MM.1S (cell line): ENCODE results near the gene ABL2.

ENCODE experiments used
- DNase-seq: peaks from one replicate; pipeline ENCODE4 v3.0.0-alpha.2; 2015
- H2AFZ ChIP-seq: fragments of 300-600 bp; sonication (generic); 2 replicates; pipeline ENCODE4 v1.6.0; 2016; ENCODE audit warnings: antibody characterized with exemption, low read length
- H3F3A ChIP-seq: fragments of 300-600 bp; sonication (generic); 2 replicates; pipeline ENCODE4 v1.6.1; 2016; ENCODE audit warnings: mild to moderate bottlenecking, antibody characterized with exemption, low read length, moderate library complexity, mixed read lengths; ENCODE audit not compliant: insufficient read depth
- H3K27ac ChIP-seq: fragments of 300-600 bp; sonication (generic); 2 replicates; pipeline ENCODE4 v1.5.1; 2016; ENCODE audit warnings: mild to moderate bottlenecking, low read length
- H3K27me3 ChIP-seq: fragments of 300-600 bp; sonication (generic); replicated peaks from 2 replicates; pipeline ENCODE4 v1.6.0; 2016; ENCODE audit warnings: low read length; ENCODE audit not compliant: insufficient read depth
- H3K36me3 ChIP-seq: fragments of 300-600 bp; sonication (generic); replicated peaks from 2 replicates; pipeline ENCODE4 v1.6.1; 2016; ENCODE audit warnings: mild to moderate bottlenecking, low read length, mixed read lengths; ENCODE audit not compliant: insufficient read depth
- H3K4me1 ChIP-seq: fragments of 300-600 bp; sonication (generic); 2 replicates; pipeline ENCODE4 v1.6.1; 2016; ENCODE audit warnings: low read length, mixed read lengths
- H3K4me2 ChIP-seq: fragments of 300-600 bp; sonication (generic); 2 replicates; pipeline ENCODE4 v1.6.0; 2016; ENCODE audit warnings: low read depth, low read length
- H3K4me3 ChIP-seq: fragments of 300-600 bp; sonication (generic); 2 replicates; pipeline ENCODE4 v1.5.1; 2016; ENCODE audit warnings: low read length, mixed read lengths
- H3K79me2 ChIP-seq: fragments of 300-600 bp; sonication (generic); 2 replicates; pipeline ENCODE4 v1.6.1; 2016; ENCODE audit warnings: mixed run types, low read length, mixed read lengths
- H3K9ac ChIP-seq: fragments of 300-600 bp; sonication (generic); 2 replicates; pipeline ENCODE4 v1.6.1; 2016; ENCODE audit warnings: low read length, mixed read lengths
- H3K9me2 ChIP-seq: fragments of 300-600 bp; sonication (generic); replicated peaks from 2 replicates; pipeline ENCODE4 v1.6.1; 2016; ENCODE audit warnings: mild to moderate bottlenecking, low read length, mixed read lengths; ENCODE audit not compliant: insufficient read depth
- H3K9me3 ChIP-seq: fragments of 300-600 bp; sonication (generic); replicated peaks from 2 replicates; pipeline ENCODE4 v1.6.1; 2016; ENCODE audit warnings: mild to moderate bottlenecking, low read length, mixed read lengths; ENCODE audit not compliant: insufficient read depth
- H4K20me1 ChIP-seq: fragments of 300-600 bp; sonication (generic); 2 replicates; pipeline ENCODE4 v1.6.1; 2016; ENCODE audit warnings: mild to moderate bottlenecking, low read length, moderate library complexity, mixed read lengths; ENCODE audit not compliant: insufficient read depth
- EZH2 ChIP-seq: fragments of 300-600 bp; sonication (generic); optimal IDR thresholded peaks from 2 replicates; pipeline ENCODE3; 2017; ENCODE audit warnings: low read depth, mild to moderate bottlenecking, antibody characterized with exemption, low read length, mixed read lengths
- EZH2phosphoT487 ChIP-seq: fragments of 300-600 bp; sonication (generic); IDR thresholded peaks from 2 replicates; pipeline ENCODE4 v1.6.1; 2018; ENCODE audit warnings: antibody characterized with exemption, low read length
- TF ChIP-seq, protein P1 (sequence below): fragments of 300-600 bp; sonication (generic); IDR thresholded peaks from 2 replicates; pipeline ENCODE4 v1.5.1; 2016; ENCODE audit warnings: antibody characterized with exemption, low read length, mixed read lengths

Gene ABL2

GRCh38 chr1:179153217-179153616 is 76.3 kb downstream of the ABL2 start:
- no peak for DNase-seq
- H4K20me1 ChIP-seq = no peaks in the 10 kb centered on the region
- H3K9ac ChIP-seq = no peak overlapping the region
- peaks cover 58% of the 10 kb centered on the region for H3K79me2 ChIP-seq
- H3K27ac ChIP-seq = no peak overlapping the region
- no peaks in the 10 kb centered on the region for H3K27me3 ChIP-seq
- no peaks in the 10 kb centered on the region for H3K36me3 ChIP-seq
- H3F3A ChIP-seq = 0 out of 2 replicates have a peak, but pooled peaks cover 5% of the 10 kb centered on the region
- no peak overlapping the region for H2AFZ ChIP-seq
- TF ChIP-seq EZH2phosphoT487 = no peak
- H3K4me1 ChIP-seq = peaks cover 19% of the 10 kb centered on the region
- H3K4me3 ChIP-seq = no peak overlapping the region
- no peak overlapping the region for H3K4me2 ChIP-seq
- no peaks in the 10 kb centered on the region for H3K9me3 ChIP-seq
- no peaks in the 10 kb centered on the region for H3K9me2 ChIP-seq

GRCh38 chr1:179151908-179152682 is 77.4 kb downstream of the ABL2 start:
- Histone ChIP-seq H3K4me1 (peaks cover 19% of the 10 kb centered on the region), H3K27me3 (no peaks in the 10 kb centered on the region), H4K20me1 (no peaks in the 10 kb centered on the region), H3K9me3 (no peaks in the 10 kb centered on the region), H2AFZ (no peak overlapping the region), H3K4me2 (peak overlapping the region; percentile 6), H3F3A (0 out of 2 replicates have a peak, but pooled peaks cover 5% of the 10 kb centered on the region), H3K27ac (peak overlapping the region; percentile 2; the same call in 1 of the 2 replicates), H3K79me2 (peaks cover 52% of the 10 kb centered on the region), H3K9ac (no peak overlapping the region), H3K4me3 (no peak overlapping the region), H3K36me3 (no peaks in the 10 kb centered on the region), H3K9me2 (no peaks in the 10 kb centered on the region)
- no peak for TF ChIP-seq EZH2phosphoT487
- DNase-seq = peak; percentile 49

GRCh38 chr1:179146911-179147310 is 82.6 kb downstream of the ABL2 start:
- H3K9me3 ChIP-seq = no peaks in the 10 kb centered on the region
- H3K4me3 ChIP-seq = no peak overlapping the region
- H2AFZ ChIP-seq = no peak overlapping the region
- H3K9me2 ChIP-seq = no peaks in the 10 kb centered on the region
- no peak overlapping the region for H3K27ac ChIP-seq
- no peaks in the 10 kb centered on the region for H3F3A ChIP-seq
- H3K79me2 ChIP-seq = peaks cover 24% of the 10 kb centered on the region
- no peaks in the 10 kb centered on the region; the same call in 1 of the 2 replicates for H4K20me1 ChIP-seq
- no peaks in the 10 kb centered on the region for H3K36me3 ChIP-seq
- no peak overlapping the region for H3K9ac ChIP-seq
- no peak overlapping the region for H3K4me2 ChIP-seq
- DNase-seq = no peak
- peaks cover 3% of the 10 kb centered on the region for H3K4me1 ChIP-seq
- TF ChIP-seq, protein P1, sequence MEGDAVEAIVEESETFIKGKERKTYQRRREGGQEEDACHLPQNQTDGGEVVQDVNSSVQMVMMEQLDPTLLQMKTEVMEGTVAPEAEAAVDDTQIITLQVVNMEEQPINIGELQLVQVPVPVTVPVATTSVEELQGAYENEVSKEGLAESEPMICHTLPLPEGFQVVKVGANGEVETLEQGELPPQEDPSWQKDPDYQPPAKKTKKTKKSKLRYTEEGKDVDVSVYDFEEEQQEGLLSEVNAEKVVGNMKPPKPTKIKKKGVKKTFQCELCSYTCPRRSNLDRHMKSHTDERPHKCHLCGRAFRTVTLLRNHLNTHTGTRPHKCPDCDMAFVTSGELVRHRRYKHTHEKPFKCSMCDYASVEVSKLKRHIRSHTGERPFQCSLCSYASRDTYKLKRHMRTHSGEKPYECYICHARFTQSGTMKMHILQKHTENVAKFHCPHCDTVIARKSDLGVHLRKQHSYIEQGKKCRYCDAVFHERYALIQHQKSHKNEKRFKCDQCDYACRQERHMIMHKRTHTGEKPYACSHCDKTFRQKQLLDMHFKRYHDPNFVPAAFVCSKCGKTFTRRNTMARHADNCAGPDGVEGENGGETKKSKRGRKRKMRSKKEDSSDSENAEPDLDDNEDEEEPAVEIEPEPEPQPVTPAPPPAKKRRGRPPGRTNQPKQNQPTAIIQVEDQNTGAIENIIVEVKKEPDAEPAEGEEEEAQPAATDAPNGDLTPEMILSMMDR = no peak
- TF ChIP-seq EZH2 (no peak), EZH2phosphoT487 (no peak)
- no peaks in the 10 kb centered on the region for H3K27me3 ChIP-seq

DNA sequence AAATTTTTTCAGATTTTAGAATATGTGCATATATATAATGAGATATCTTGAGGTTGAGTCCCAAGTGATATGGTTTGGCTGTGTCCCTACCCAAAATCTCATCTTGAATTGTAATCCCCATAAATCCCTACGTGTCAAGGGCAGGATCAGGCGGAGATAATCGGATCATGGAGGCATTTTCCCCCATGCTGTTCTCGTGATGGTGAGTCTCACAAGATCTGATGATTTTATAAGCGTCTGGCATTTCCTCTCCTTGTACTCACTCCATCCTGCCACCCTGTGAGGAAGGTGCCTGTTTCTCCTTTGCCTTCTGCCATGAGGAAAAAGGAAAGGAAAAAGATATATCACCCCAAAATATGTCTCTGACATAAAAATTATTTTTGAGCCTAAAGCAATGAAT is 83.0 kb downstream of the ABL2 start:
- no peak for DNase-seq
- no peak overlapping the region for H3K27ac ChIP-seq

More for the DNA sequence above, 83.0 kb downstream of the ABL2 start:
- Histone ChIP-seq H3K9ac (no peak overlapping the region), H3K4me2 (no peak overlapping the region), H3K9me2 (no peaks in the 10 kb centered on the region), H3K4me1 (no peaks in the 10 kb centered on the region), H3K36me3 (no peaks in the 10 kb centered on the region), H3K4me3 (no peak overlapping the region), H3K9me3 (no peaks in the 10 kb centered on the region), H2AFZ (no peak overlapping the region), H3K27me3 (no peaks in the 10 kb centered on the region), H3K79me2 (peaks cover 24% of the 10 kb centered on the region), H3F3A (no peaks in the 10 kb centered on the region), H4K20me1 (no peaks in the 10 kb centered on the region; the same call in 1 of the 2 replicates)
- TF ChIP-seq EZH2 = no peak
- no peak for TF ChIP-seq EZH2phosphoT487
- TF ChIP-seq, protein P1 = no peak
